ENCODE measurements around the gene TECPR1. TPM values are rescaled to one million over a fixed set of nuclear protein-coding genes. Genes with fewer than 3 reads are reported as not detected.

The TECPR1 gene
- total RNA-seq, 1 donor from 2014 or later = 174 TPM

DNA sequence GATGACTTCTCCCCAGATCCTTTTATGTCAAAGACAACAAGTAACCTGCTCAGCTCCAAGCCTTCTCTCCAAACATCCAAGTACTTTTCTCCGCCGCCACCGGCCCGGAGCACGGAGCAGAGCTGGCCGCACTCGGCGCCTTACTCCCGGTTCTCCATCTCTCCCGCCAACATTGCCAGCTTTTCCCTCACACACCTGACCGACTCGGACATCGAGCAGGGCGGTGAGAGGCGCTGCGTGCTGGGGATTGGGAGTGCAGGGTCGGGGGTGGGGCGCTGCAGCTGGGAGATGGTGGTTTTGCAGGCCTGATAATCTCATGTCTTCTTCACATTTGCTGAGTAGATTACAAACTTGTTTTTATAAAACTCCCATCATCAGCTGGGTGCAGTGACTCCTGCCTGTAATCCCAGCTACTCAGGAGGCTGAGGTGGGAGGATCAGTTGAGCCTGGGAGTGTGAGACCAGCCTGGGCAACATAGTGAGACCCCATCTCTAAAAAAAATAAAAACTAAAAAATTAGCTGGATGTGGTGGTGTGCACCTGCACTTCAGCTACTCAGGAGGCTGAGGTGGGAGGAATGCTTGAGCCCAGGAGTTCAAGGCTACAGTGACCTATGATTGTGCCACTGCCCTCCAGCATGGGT is 47.9 kb downstream of the TECPR1 start:
- DNase-seq = no peak
- no peak overlapping the region for H3K27ac Mint-ChIP-seq (ENCODE audit: unreplicated experiment)
- TF ChIP-seq CTCF (IDR thresholded peaks at IDR 0.05; ENCODE audit: partially characterized antibody, unreplicated experiment) = no peak
- H3K36me3 Mint-ChIP-seq (ENCODE audit: unreplicated experiment) = no peaks in the 10 kb centered on the region
- no peaks in the 10 kb centered on the region for H3K27me3 Mint-ChIP-seq (ENCODE audit: unreplicated experiment)
- peaks cover 9% of the 10 kb centered on the region for H3K4me1 Mint-ChIP-seq (ENCODE audit: low read depth, unreplicated experiment)
- peaks cover 2% of the 10 kb centered on the region for H3K9me3 Mint-ChIP-seq (ENCODE audit: unreplicated experiment)
- H3K4me3 Mint-ChIP-seq (ENCODE audit: unreplicated experiment) = no peak overlapping the region

GRCh38 chr7:98203261-98203963 is 48.6 kb downstream of the TECPR1 start:
- Mint-ChIP-seq H3K36me3 (ENCODE audit: unreplicated experiment) (no peaks in the 10 kb centered on the region), H3K27ac (ENCODE audit: unreplicated experiment) (no peak overlapping the region), H3K27me3 (ENCODE audit: unreplicated experiment) (no peaks in the 10 kb centered on the region), H3K4me1 (ENCODE audit: low read depth, unreplicated experiment) (peaks cover 9% of the 10 kb centered on the region), H3K9me3 (ENCODE audit: unreplicated experiment) (peaks cover 2% of the 10 kb centered on the region), H3K4me3 (ENCODE audit: unreplicated experiment) (no peak overlapping the region)
- TF ChIP-seq CTCF (IDR thresholded peaks at IDR 0.05; ENCODE audit: partially characterized antibody, unreplicated experiment) = no peak
- no peak for DNase-seq

GRCh38 chr7:98202367-98203195 is 49.5 kb downstream of the TECPR1 start:
- peaks cover 9% of the 10 kb centered on the region for H3K4me1 Mint-ChIP-seq (ENCODE audit: low read depth, unreplicated experiment)
- DNase-seq = no peak
- H3K9me3 Mint-ChIP-seq (ENCODE audit: unreplicated experiment) = peaks cover 2% of the 10 kb centered on the region
- H3K27ac Mint-ChIP-seq (ENCODE audit: unreplicated experiment) = no peak overlapping the region
- no peak overlapping the region for H3K4me3 Mint-ChIP-seq (ENCODE audit: unreplicated experiment)
- no peak for TF ChIP-seq CTCF (IDR thresholded peaks at IDR 0.05; ENCODE audit: partially characterized antibody, unreplicated experiment)
- H3K36me3 Mint-ChIP-seq (ENCODE audit: unreplicated experiment) = no peaks in the 10 kb centered on the region
- no peaks in the 10 kb centered on the region for H3K27me3 Mint-ChIP-seq (ENCODE audit: unreplicated experiment)

GRCh38 chr7:98200364-98200763 is 51.7 kb downstream of the TECPR1 start:
- Mint-ChIP-seq H3K27ac (ENCODE audit: unreplicated experiment) (no peak overlapping the region), H3K36me3 (ENCODE audit: unreplicated experiment) (no peaks in the 10 kb centered on the region), H3K9me3 (ENCODE audit: unreplicated experiment) (no peaks in the 10 kb centered on the region), H3K4me1 (ENCODE audit: low read depth, unreplicated experiment) (peaks cover 7% of the 10 kb centered on the region), H3K27me3 (ENCODE audit: unreplicated experiment) (no peaks in the 10 kb centered on the region), H3K4me3 (ENCODE audit: unreplicated experiment) (no peak overlapping the region)
- TF ChIP-seq CTCF (IDR thresholded peaks at IDR 0.05; ENCODE audit: partially characterized antibody, unreplicated experiment) = no peak
- DNase-seq = no peak

All from glutamatergic neuron (in vitro differentiated cells).